H9 (cell line): ENCODE measurements around the gene SLC35A1. TPM values are rescaled to one million over a fixed set of nuclear protein-coding genes. Genes with fewer than 3 reads are reported as not detected.

ENCODE experiments used
- DNase-seq: peaks from one replicate; pipeline ENCODE4 v3.0.0-alpha.2; 2017
- H2AFZ ChIP-seq: one replicate; pipeline ENCODE4 v1.6.1; 2013; ENCODE audit warnings: mild to moderate bottlenecking, low read length, control low read depth, moderate library complexity
- H2AK5ac ChIP-seq: 2 replicates; pipeline ENCODE4 v1.6.1; 2013; ENCODE audit warnings: low read length, control low read depth, mixed read lengths; ENCODE audit not compliant: insufficient read length
- H2BK120ac ChIP-seq: one replicate; pipeline ENCODE4 v1.6.1; 2013; ENCODE audit warnings: low read depth, mild to moderate bottlenecking, low read length, control low read depth, inconsistent platforms; ENCODE audit not compliant: poor library complexity, severe bottlenecking
- H2BK12ac ChIP-seq: 2 replicates; pipeline ENCODE4 v1.6.1; 2013; ENCODE audit warnings: low read length, control low read depth, mixed read lengths, low read depth; ENCODE audit not compliant: insufficient read length
- H2BK15ac ChIP-seq: 2 replicates; pipeline ENCODE4 v1.6.1; 2013; ENCODE audit warnings: low read depth, low read length, control low read depth
- H2BK20ac ChIP-seq: one replicate; pipeline ENCODE4 v1.6.1; 2013; ENCODE audit warnings: low read depth, mild to moderate bottlenecking, low read length, control low read depth, inconsistent platforms; ENCODE audit not compliant: poor library complexity, severe bottlenecking
- H2BK5ac ChIP-seq: 2 replicates; pipeline ENCODE4 v1.6.1; 2013; ENCODE audit warnings: low read length, control low read depth, mixed read lengths; ENCODE audit not compliant: insufficient read length
- H3K14ac ChIP-seq: 2 replicates; pipeline ENCODE4 v1.6.1; 2013; ENCODE audit warnings: low read length, control low read depth; ENCODE audit not compliant: insufficient read depth
- H3K18ac ChIP-seq: 2 replicates; pipeline ENCODE4 v1.6.1; 2013; ENCODE audit warnings: low read depth, mild to moderate bottlenecking, mixed read lengths, low read length, control low read depth; ENCODE audit not compliant: insufficient read length
- H3K23ac ChIP-seq: 2 replicates; pipeline ENCODE4 v1.6.1; 2013; ENCODE audit warnings: low read length, control low read depth, mixed read lengths, low read depth; ENCODE audit not compliant: insufficient read length
- H3K23me2 ChIP-seq: 2 replicates; pipeline ENCODE4 v1.6.1; 2013; ENCODE audit warnings: low read depth, mild to moderate bottlenecking, mixed read lengths, low read length, control low read depth; ENCODE audit not compliant: insufficient read length, poor library complexity, severe bottlenecking
- H3K27ac ChIP-seq: 2 replicates; pipeline ENCODE4 v1.5.1; 2013; ENCODE audit warnings: low read length, control low read depth, mixed read lengths, low read depth; ENCODE audit not compliant: insufficient read length
- H3K27me3 ChIP-seq: 2 replicates; pipeline ENCODE4 v1.6.1; 2013; ENCODE audit warnings: low read length, control low read depth, inconsistent platforms; ENCODE audit not compliant: insufficient read depth
- H3K4ac ChIP-seq: 2 replicates; pipeline ENCODE4 v1.6.1; 2013; ENCODE audit warnings: low read depth, mild to moderate bottlenecking, control low read depth, inconsistent platforms, low read length, moderate library complexity
- H3K4me1 ChIP-seq: 2 replicates; pipeline ENCODE4 v1.6.1; 2013; ENCODE audit warnings: low read length, control low read depth, inconsistent platforms; ENCODE audit not compliant: insufficient read depth
- H3K4me2 ChIP-seq: 2 replicates; pipeline ENCODE4 v1.6.1; 2013; ENCODE audit warnings: low read length, control low read depth, mixed read lengths; ENCODE audit not compliant: insufficient read length, insufficient read depth
- H3K56ac ChIP-seq: 2 replicates; pipeline ENCODE4 v1.6.1; 2013; ENCODE audit warnings: low read depth, mild to moderate bottlenecking, mixed read lengths, low read length, control low read depth; ENCODE audit not compliant: insufficient read length
- H3K79me1 ChIP-seq: 2 replicates; pipeline ENCODE4 v1.6.1; 2013; ENCODE audit warnings: low read depth, mild to moderate bottlenecking, moderate library complexity, low read length, control low read depth, inconsistent platforms; ENCODE audit not compliant: insufficient read depth, poor library complexity, severe bottlenecking
- H3K79me2 ChIP-seq: 2 replicates; pipeline ENCODE4 v1.6.1; 2013; ENCODE audit warnings: low read length, control low read depth, inconsistent platforms; ENCODE audit not compliant: insufficient read depth
- H3K9ac ChIP-seq: 2 replicates; pipeline ENCODE4 v1.6.1; 2013; ENCODE audit warnings: low read length, control low read depth, mixed read lengths; ENCODE audit not compliant: insufficient read length; ENCODE audit errors: extremely low read depth
- H3K9me3 ChIP-seq: one replicate; pipeline ENCODE4 v1.6.1; 2013; ENCODE audit warnings: low read depth, low read length, inconsistent platforms; ENCODE audit not compliant: control insufficient read depth
- H3T11ph ChIP-seq: one replicate; pipeline ENCODE4 v1.6.1; 2013; ENCODE audit warnings: mild to moderate bottlenecking, low read length, control low read depth, inconsistent platforms
- H4K20me1 ChIP-seq: one replicate; pipeline ENCODE4 v1.6.1; 2013; ENCODE audit not compliant: control insufficient read depth, insufficient read length, insufficient read depth
- H4K5ac ChIP-seq: 2 replicates; pipeline ENCODE4 v1.6.1; 2013; ENCODE audit warnings: low read depth, mild to moderate bottlenecking, mixed read lengths, low read length, control low read depth; ENCODE audit not compliant: insufficient read length
- H4K8ac ChIP-seq: replicated peaks from 2 replicates; pipeline ENCODE4 v1.6.1; 2013; ENCODE audit warnings: low read length, control low read depth, mixed read lengths, low read depth; ENCODE audit not compliant: insufficient read length
- H4K91ac ChIP-seq: 2 replicates; pipeline ENCODE4 v1.6.1; 2013; ENCODE audit warnings: low read depth, mild to moderate bottlenecking, moderate library complexity, mixed read lengths, low read length, control low read depth; ENCODE audit not compliant: insufficient read length
- H3K27ac Mint-ChIP-seq, 3 experiments: 2 replicates in 2 of 3; 3 replicates in 1 of 3; pipeline ENCODE4 v1.8.0; 2020 to 2021; ENCODE audit warnings: mixed read lengths in 3 of 3, mild to moderate bottlenecking in 1 of 3, moderate library complexity in 1 of 3
- H3K27me3 Mint-ChIP-seq: 2 replicates; pipeline ENCODE4 v1.8.0; 2021; ENCODE audit warnings: low read depth, mild to moderate bottlenecking, moderate library complexity, mixed read lengths
- H3K36me3 Mint-ChIP-seq, 3 experiments: 2 replicates in 2 of 3; 3 replicates in 1 of 3; pipeline ENCODE4 v1.8.0; 2020 to 2021; ENCODE audit warnings: low read depth in 3 of 3, mixed read lengths in 3 of 3; ENCODE audit not compliant: insufficient read depth in 1 of 3
- H3K4me1 Mint-ChIP-seq, 2 experiments: 2 replicates each; pipeline ENCODE4 v1.8.0; 2020; ENCODE audit warnings: mixed read lengths in 2 of 2
- H3K4me3 Mint-ChIP-seq, 2 experiments: 2 replicates in 1 of 2; 3 replicates in 1 of 2; pipeline ENCODE4 v1.8.0; 2020 to 2021; ENCODE audit warnings: mild to moderate bottlenecking in 2 of 2, mixed read lengths in 2 of 2, moderate library complexity in 1 of 2
- H3K9me3 Mint-ChIP-seq, 2 experiments: 2 replicates in 1 of 2; 3 replicates in 1 of 2; pipeline ENCODE4 v1.8.0; 2020; ENCODE audit warnings: mild to moderate bottlenecking in 2 of 2, mixed read lengths in 2 of 2, moderate library complexity in 1 of 2
- CTCF ChIP-seq: fragments of 200-600 bp; sonication (generic); conservative IDR thresholded peaks from 3 replicates; pipeline ENCODE4 v1.8.0; 2021; ENCODE audit warnings: antibody characterized with exemption, mild to moderate bottlenecking
- total RNA-seq: library from RNA; stranded (reverse); gene quantifications from 2 replicates; pipeline ENCODE4 v1.2.1, GENCODE V29; 2021

SLC35A1 gene
- total RNA-seq, 1 experiment from 2014 or later = 6.1 TPM

- Histone ChIP-seq H3K79me2 (no peaks in the 10 kb centered on the region), H2AFZ (no peak overlapping the region), H3K14ac (no peak overlapping the region), H3K9me3 (no peaks in the 10 kb centered on the region), H2BK120ac (no peak overlapping the region), H3K27me3 (no peaks in the 10 kb centered on the region), H3K27ac (no peak overlapping the region), H4K20me1 (no peaks in the 10 kb centered on the region), H2BK15ac (no peak overlapping the region), H3K23ac (no peak overlapping the region), H3K4me2 (no peak overlapping the region), H2BK20ac (no peak overlapping the region), H4K91ac (no peak overlapping the region), H3K18ac (no peak overlapping the region), H3K79me1 (no peaks in the 10 kb centered on the region), H3T11ph (no peak overlapping the region), H4K8ac (no peak overlapping the region), H3K4ac (no peak overlapping the region), H2BK5ac (no peak overlapping the region), H3K56ac (no peak overlapping the region), H2AK5ac (no peak overlapping the region), H4K5ac (no peak overlapping the region), H3K4me1 (no peaks in the 10 kb centered on the region), H3K23me2 (no peaks in the 10 kb centered on the region), H3K9ac (no peak overlapping the region), H2BK12ac (no peak overlapping the region)
- H3K4me3 Mint-ChIP-seq = no peak overlapping the region
- no peak for DNase-seq
- no peaks in the 10 kb centered on the region for H3K27me3 Mint-ChIP-seq
- H3K36me3 Mint-ChIP-seq = peaks cover 0 to 3% (median 0%) of the 10 kb centered on the region in 3 experiments; a peak in 1 of 7 replicates
- H3K4me1 Mint-ChIP-seq = no peaks in the 10 kb centered on the region
- no peak overlapping the region for H3K27ac Mint-ChIP-seq
- no peaks in the 10 kb centered on the region for H3K9me3 Mint-ChIP-seq
- no peak for TF ChIP-seq CTCF
Measured at GRCh38 chr6:87498048-87498447, 25.3 kb downstream of the SLC35A1 start.
